ENCODE data around the gene CLASRP.

CLASRP gene

GRCh38 chr19:45001087-45001739 lies 37.6 kb upstream of the CLASRP start, which contains the start of gene RELB:
Gene RELB, plus strand, starts transcription at chr19:45001464. Its CDS starts 116 bp downstream, at chr19:45001580.
- Histone ChIP-seq H3K27me3 (ENCODE audit: insufficient read depth, low read length) (no peaks in the 10 kb centered on the region), H3K27ac (ENCODE audit: low read depth, low read length) (peak within 1 kb of the TSS; percentile 96), H3K9me3 (ENCODE audit: insufficient read depth, low read depth, low read length) (no peaks in the 10 kb centered on the region), H3K36me3 (ENCODE audit: insufficient read depth, low read length) (no peaks in the 10 kb centered on the region; the same call in 1 of the 2 replicates), H3K4me3 (ENCODE audit: low read length) (peak within 1 kb of the TSS; percentile 81), H3K9ac (ENCODE audit: low read depth, low read length) (peak within 1 kb of the TSS; percentile 90), H3K4me1 (ENCODE audit: insufficient read depth, low read length) (no peaks in the 10 kb centered on the region)
- 3% methylated on average over 78 of the region's 79 CpGs for WGBS

DNA sequence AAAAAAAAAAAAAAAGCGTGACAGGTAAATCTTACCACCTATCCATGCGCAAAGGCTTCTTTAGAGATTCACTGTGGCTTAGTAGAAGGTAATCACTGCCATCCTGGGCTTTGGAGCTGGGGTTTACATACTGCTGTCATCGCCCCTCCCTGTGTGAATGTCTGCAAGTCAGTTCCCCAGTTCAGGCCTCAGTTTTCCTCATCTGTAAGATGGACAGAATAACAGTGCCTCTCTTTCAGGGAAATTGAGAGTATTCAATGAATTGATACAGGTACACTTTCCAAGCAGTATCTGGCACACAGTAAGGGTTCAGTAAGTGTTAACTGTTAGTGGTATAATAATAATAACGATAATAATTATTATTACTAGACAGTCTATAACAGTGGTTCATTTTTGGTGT lies 35.4 kb upstream of the CLASRP start:
- H3K27ac ChIP-seq (ENCODE audit: low read depth, low read length): no peak overlapping the region
- no peak overlapping the region for H3K4me3 ChIP-seq (ENCODE audit: low read length)
- no peak overlapping the region for H3K9ac ChIP-seq (ENCODE audit: low read depth, low read length)
- H3K36me3 ChIP-seq (ENCODE audit: insufficient read depth, low read length): peaks cover 4% of the 10 kb centered on the region; the same call in 1 of the 2 replicates
- 98% methylated on average over 2 of the region's 4 CpGs for WGBS
- H3K9me3 ChIP-seq (ENCODE audit: insufficient read depth, low read depth, low read length): no peaks in the 10 kb centered on the region
- H3K4me1 ChIP-seq (ENCODE audit: insufficient read depth, low read length): no peaks in the 10 kb centered on the region
- no peaks in the 10 kb centered on the region for H3K27me3 ChIP-seq (ENCODE audit: insufficient read depth, low read length)

DNA sequence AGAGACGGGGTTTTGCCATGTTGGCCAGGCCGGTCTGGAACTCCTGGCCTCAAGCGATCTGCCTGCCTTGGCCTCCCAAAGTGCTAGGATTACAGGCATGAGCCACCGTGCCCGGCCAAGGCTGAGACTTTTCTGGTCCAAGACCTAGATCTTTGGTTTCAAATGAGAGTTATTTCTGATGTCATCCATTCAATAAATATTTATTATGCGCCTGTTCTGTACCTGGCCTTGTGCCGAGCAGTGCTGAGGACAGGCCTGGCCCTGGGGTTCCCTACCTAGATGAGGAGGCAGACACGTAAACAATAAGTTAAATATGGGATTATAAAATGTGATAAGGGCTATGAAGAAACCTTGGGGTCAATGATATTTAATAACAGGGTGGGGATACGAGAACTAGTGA lies 33.1 kb upstream of the CLASRP start:
- Histone ChIP-seq H3K9me3 (ENCODE audit: insufficient read depth, low read depth, low read length) (no peaks in the 10 kb centered on the region), H3K4me1 (ENCODE audit: insufficient read depth, low read length) (no peaks in the 10 kb centered on the region), H3K36me3 (ENCODE audit: insufficient read depth, low read length) (peaks cover 4% of the 10 kb centered on the region; the same call in 1 of the 2 replicates), H3K27me3 (ENCODE audit: insufficient read depth, low read length) (no peaks in the 10 kb centered on the region), H3K4me3 (ENCODE audit: low read length) (no peak overlapping the region), H3K27ac (ENCODE audit: low read depth, low read length) (no peak overlapping the region), H3K9ac (ENCODE audit: low read depth, low read length) (no peak overlapping the region)
- 94% methylated on average over 9 of the region's 9 CpGs for WGBS

DNA sequence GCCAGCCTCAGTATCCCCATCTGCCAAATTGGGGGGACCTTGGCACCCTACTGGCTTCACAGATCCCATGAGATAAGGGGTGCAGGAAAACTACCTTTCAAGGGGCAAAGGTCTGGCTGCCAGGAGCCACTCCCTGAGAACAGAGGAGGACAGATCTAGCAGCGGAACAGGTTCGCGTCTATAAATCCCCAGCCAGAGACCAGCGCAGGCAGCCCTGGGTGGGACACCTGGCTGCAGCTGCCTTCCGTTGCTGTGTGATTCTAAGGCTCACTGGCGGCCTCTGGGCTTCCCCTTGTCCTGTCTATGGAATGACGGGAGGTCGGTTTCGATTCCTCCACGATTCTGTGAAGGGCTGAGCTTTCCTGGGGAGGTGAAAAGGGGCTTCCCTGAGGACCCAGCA lies 30.3 kb upstream of the CLASRP start:
- H3K9ac ChIP-seq (ENCODE audit: low read depth, low read length): no peak overlapping the region
- WGBS: 81% methylated on average over 10 of the region's 10 CpGs
- H3K27ac ChIP-seq (ENCODE audit: low read depth, low read length): no peak overlapping the region
- 0 out of 2 replicates have a peak, but pooled peaks cover 4% of the 10 kb centered on the region for H3K36me3 ChIP-seq (ENCODE audit: insufficient read depth, low read length)
- H3K4me1 ChIP-seq (ENCODE audit: insufficient read depth, low read length): no peaks in the 10 kb centered on the region
- H3K9me3 ChIP-seq (ENCODE audit: insufficient read depth, low read depth, low read length): no peaks in the 10 kb centered on the region
- H3K4me3 ChIP-seq (ENCODE audit: low read length): no peak overlapping the region
- no peaks in the 10 kb centered on the region for H3K27me3 ChIP-seq (ENCODE audit: insufficient read depth, low read length)

GRCh38 chr19:45009625-45010255 lies 29.1 kb upstream of the CLASRP start:
- no peaks in the 10 kb centered on the region for H3K4me1 ChIP-seq (ENCODE audit: insufficient read depth, low read length)
- H3K27ac ChIP-seq (ENCODE audit: low read depth, low read length): no peak overlapping the region
- H3K36me3 ChIP-seq (ENCODE audit: insufficient read depth, low read length): peaks cover 7% of the 10 kb centered on the region; the same call in 1 of the 2 replicates
- no peak overlapping the region for H3K9ac ChIP-seq (ENCODE audit: low read depth, low read length)
- H3K4me3 ChIP-seq (ENCODE audit: low read length): no peak overlapping the region
- H3K9me3 ChIP-seq (ENCODE audit: insufficient read depth, low read depth, low read length): no peaks in the 10 kb centered on the region
- no peaks in the 10 kb centered on the region for H3K27me3 ChIP-seq (ENCODE audit: insufficient read depth, low read length)
- WGBS: 87% methylated on average over 9 of the region's 9 CpGs

GRCh38 chr19:45010306-45010705 lies 28.5 kb upstream of the CLASRP start:
- 88% methylated on average over 5 of the region's 6 CpGs for WGBS
- peaks cover 9% of the 10 kb centered on the region; the same call in 1 of the 2 replicates for H3K36me3 ChIP-seq (ENCODE audit: insufficient read depth, low read length)
- H3K4me1 ChIP-seq (ENCODE audit: insufficient read depth, low read length): no peaks in the 10 kb centered on the region
- no peak overlapping the region for H3K9ac ChIP-seq (ENCODE audit: low read depth, low read length)
- no peaks in the 10 kb centered on the region for H3K9me3 ChIP-seq (ENCODE audit: insufficient read depth, low read depth, low read length)
- H3K4me3 ChIP-seq (ENCODE audit: low read length): no peak overlapping the region
- no peak overlapping the region for H3K27ac ChIP-seq (ENCODE audit: low read depth, low read length)
- H3K27me3 ChIP-seq (ENCODE audit: insufficient read depth, low read length): no peaks in the 10 kb centered on the region

DNA sequence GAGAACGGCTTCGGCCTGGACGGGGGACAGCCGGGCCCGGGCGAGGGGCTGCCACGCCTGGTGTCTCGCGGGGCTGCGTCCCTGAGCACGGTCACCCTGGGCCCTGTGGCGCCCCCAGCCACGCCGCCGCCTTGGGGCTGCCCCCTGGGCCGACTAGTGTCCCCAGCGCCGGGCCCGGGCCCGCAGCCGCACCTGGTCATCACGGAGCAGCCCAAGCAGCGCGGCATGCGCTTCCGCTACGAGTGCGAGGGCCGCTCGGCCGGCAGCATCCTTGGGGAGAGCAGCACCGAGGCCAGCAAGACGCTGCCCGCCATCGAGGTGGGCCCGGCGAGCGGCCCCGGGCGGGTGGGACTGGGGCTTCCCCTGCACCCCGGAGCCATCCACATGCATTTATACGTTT lies 26.9 kb upstream of the CLASRP start:
- H3K36me3 ChIP-seq (ENCODE audit: insufficient read depth, low read length): peaks cover 9% of the 10 kb centered on the region; the same call in 1 of the 2 replicates

DNA sequence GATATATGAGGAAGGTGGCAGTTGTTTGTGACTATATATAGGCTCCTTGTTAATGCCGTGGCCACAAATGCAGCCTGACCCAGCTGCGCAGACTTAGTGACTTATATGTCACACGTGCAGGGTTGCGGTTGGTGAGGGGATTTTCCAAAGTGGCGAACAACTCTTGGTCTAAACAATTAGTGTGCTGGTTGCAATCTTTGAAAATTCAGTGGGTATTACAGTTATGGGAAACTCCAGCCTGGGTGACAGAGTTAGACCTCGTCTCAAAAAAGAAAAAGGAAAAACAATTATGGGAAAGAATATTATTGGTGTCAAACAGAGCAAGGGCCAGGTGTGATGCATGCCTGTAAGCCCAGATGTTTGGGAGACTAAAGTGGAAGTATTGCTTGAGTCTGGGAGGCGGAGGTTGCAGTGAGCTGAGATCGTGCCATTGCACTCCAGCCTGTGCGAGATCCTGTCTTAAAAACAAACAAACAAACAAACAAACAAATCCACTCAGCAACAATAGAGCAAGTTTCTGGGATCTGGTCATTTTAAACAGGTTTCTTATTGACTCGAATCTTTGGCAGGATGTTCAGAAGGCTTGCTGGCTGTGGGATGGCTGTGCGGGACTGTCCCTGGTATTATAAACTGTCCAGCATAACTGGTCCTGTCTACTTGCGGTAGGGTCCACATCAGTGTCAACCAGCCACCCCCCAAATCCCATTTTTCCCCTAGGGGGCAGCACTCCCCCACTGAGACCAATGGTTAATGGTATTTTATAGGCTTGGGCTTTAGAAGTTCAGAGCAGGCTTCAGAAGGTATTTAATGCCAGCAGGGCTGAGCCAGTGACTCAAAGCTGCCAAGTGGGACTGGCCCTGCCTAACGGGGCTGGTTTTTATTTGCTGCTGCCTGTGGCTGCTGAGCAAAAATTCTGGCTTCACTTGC lies 22.2 kb upstream of the CLASRP start:
- no peak overlapping the region for H3K4me3 ChIP-seq (ENCODE audit: low read length)

More for the DNA sequence above, 26.9 kb upstream of the CLASRP start:
- 96% methylated on average over 40 of the region's 42 CpGs for WGBS
- no peak overlapping the region for H3K27ac ChIP-seq (ENCODE audit: low read depth, low read length)
- H3K27me3 ChIP-seq (ENCODE audit: insufficient read depth, low read length): no peaks in the 10 kb centered on the region
- no peaks in the 10 kb centered on the region for H3K9me3 ChIP-seq (ENCODE audit: insufficient read depth, low read depth, low read length)
- H3K9ac ChIP-seq (ENCODE audit: low read depth, low read length): no peak overlapping the region
- no peaks in the 10 kb centered on the region for H3K4me1 ChIP-seq (ENCODE audit: insufficient read depth, low read length)
- H3K4me3 ChIP-seq (ENCODE audit: low read length): no peak overlapping the region

GRCh38 chr19:45019187-45019586 lies 19.7 kb upstream of the CLASRP start:
- 91% methylated on average over 2 of the region's 2 CpGs for WGBS
- Histone ChIP-seq H3K27me3 (ENCODE audit: insufficient read depth, low read length) (no peaks in the 10 kb centered on the region), H3K9me3 (ENCODE audit: insufficient read depth, low read depth, low read length) (no peaks in the 10 kb centered on the region), H3K9ac (ENCODE audit: low read depth, low read length) (no peak overlapping the region), H3K4me1 (ENCODE audit: insufficient read depth, low read length) (no peaks in the 10 kb centered on the region), H3K27ac (ENCODE audit: low read depth, low read length) (no peak overlapping the region), H3K4me3 (ENCODE audit: low read length) (no peak overlapping the region), H3K36me3 (ENCODE audit: insufficient read depth, low read length) (0 out of 2 replicates have a peak, but pooled peaks cover 2% of the 10 kb centered on the region)

More for the DNA sequence above, 22.2 kb upstream of the CLASRP start:
- Histone ChIP-seq H3K9ac (ENCODE audit: low read depth, low read length) (no peak overlapping the region), H3K4me1 (ENCODE audit: insufficient read depth, low read length) (no peaks in the 10 kb centered on the region), H3K36me3 (ENCODE audit: insufficient read depth, low read length) (peaks cover 5% of the 10 kb centered on the region; the same call in 1 of the 2 replicates), H3K27me3 (ENCODE audit: insufficient read depth, low read length) (no peaks in the 10 kb centered on the region), H3K27ac (ENCODE audit: low read depth, low read length) (no peak overlapping the region), H3K9me3 (ENCODE audit: insufficient read depth, low read depth, low read length) (no peaks in the 10 kb centered on the region)
- WGBS: 81% methylated on average over 13 of the region's 13 CpGs

DNA sequence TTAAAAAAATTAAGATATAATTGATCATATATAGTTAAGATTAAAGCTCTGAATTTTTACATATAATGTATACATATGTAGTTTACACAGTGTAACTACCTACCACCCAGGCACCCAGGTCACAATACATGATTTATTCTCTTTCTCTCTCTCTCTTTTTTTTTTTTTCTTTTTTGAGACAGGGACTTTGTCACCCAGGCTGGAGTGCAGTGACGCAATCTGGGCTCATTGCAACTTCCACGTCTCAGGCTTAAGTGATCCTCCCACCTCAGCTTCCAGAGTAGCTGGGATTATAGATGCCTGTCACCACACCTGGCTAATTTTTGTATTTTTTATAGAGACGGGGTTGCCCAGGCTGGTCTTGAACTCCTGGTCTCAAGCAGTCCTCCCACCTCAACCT lies 18.8 kb upstream of the CLASRP start:
- H3K9me3 ChIP-seq (ENCODE audit: insufficient read depth, low read depth, low read length): no peaks in the 10 kb centered on the region
- H3K27ac ChIP-seq (ENCODE audit: low read depth, low read length): no peak overlapping the region
- no peak overlapping the region for H3K4me3 ChIP-seq (ENCODE audit: low read length)
- no peak overlapping the region for H3K9ac ChIP-seq (ENCODE audit: low read depth, low read length)
- WGBS: 94% methylated on average over 3 of the region's 3 CpGs
- H3K27me3 ChIP-seq (ENCODE audit: insufficient read depth, low read length): no peaks in the 10 kb centered on the region
- 0 out of 2 replicates have a peak, but pooled peaks cover 1% of the 10 kb centered on the region for H3K36me3 ChIP-seq (ENCODE audit: insufficient read depth, low read length)
- H3K4me1 ChIP-seq (ENCODE audit: insufficient read depth, low read length): no peaks in the 10 kb centered on the region

- Histone ChIP-seq H3K9me3 (ENCODE audit: insufficient read depth, low read depth, low read length) (no peaks in the 10 kb centered on the region), H3K9ac (ENCODE audit: low read depth, low read length) (no peak overlapping the region), H3K4me1 (ENCODE audit: insufficient read depth, low read length) (no peaks in the 10 kb centered on the region), H3K27me3 (ENCODE audit: insufficient read depth, low read length) (no peaks in the 10 kb centered on the region), H3K36me3 (ENCODE audit: insufficient read depth, low read length) (no peaks in the 10 kb centered on the region), H3K4me3 (ENCODE audit: low read length) (no peak overlapping the region), H3K27ac (ENCODE audit: low read depth, low read length) (no peak overlapping the region)
- WGBS: 90% methylated on average over 14 of the region's 14 CpGs
These were observed 16.9 kb upstream of the CLASRP start for GRCh38 chr19:45021971-45022370.

All from HUES64 (cell line).